ENCODE measurements around the gene RASAL2. TPM values are rescaled to one million over a fixed set of nuclear protein-coding genes. Genes with fewer than 3 reads are reported as not detected.

The RASAL2 gene
- total and polyA plus RNA-seq, 2 of the 13 experiments (the other 11 are each of a cell fraction or from before 2014, with no cell fraction given), result 5.4 to 5.9 TPM

- Histone ChIP-seq H2AFZ (ENCODE audit: low read length) (no peak overlapping the region), H3K4me1 (ENCODE audit: insufficient read depth, low read length) (no peaks in the 10 kb centered on the region), H3K9ac (ENCODE audit: insufficient read depth, low read depth, low read length) (no peak overlapping the region), H3K27me3 (ENCODE audit: control insufficient read depth in 1 of 2, insufficient read depth in 2 of 2, low read length in 2 of 2) (no peaks in the 10 kb centered on the region), H4K20me1 (ENCODE audit: insufficient read depth, low read length) (no peaks in the 10 kb centered on the region), H3K9me3 (ENCODE audit: low read length) (no peaks in the 10 kb centered on the region), H3K27ac (ENCODE audit: extremely low read length, insufficient read depth, low read length) (no peak overlapping the region), H3K36me3 (replicated peaks in 1 of 2; ENCODE audit: control insufficient read depth in 1 of 2, insufficient read depth in 2 of 2, low read length in 2 of 2) (no peaks in the 10 kb centered on the region), H3K4me2 (ENCODE audit: low read depth, low read length) (no peak overlapping the region), H3K4me3 (replicated peaks in 1 of 3; ENCODE audit: insufficient read depth in 1 of 3, low read depth in 2 of 3, low read length in 3 of 3) (no peak overlapping the region), H3K79me2 (ENCODE audit: insufficient read depth, low read length) (no peaks in the 10 kb centered on the region)
- TF ChIP-seq CEBPG (CRISPR knock-in tag; IDR thresholded peaks at IDR 0.05) (no peak), ZNF737 (CRISPR knock-in tag; IDR thresholded peaks at IDR 0.05; ENCODE audit: borderline replicate concordance) (no peak)
- ATAC-seq, result no peak
- POLR2A ChIA-PET, result no interaction called here
- intact Hi-C loops (cut with micrococcal nuclease; ENCODE audit: unreplicated experiment), result no loop called here
- in situ Hi-C loops (cut with HindIII; ENCODE audit: extremely low pct_ligation_motif_present, low pct_unique_long_range_greater_than_20kb), result no loop called here
- FAIRE-seq, result no peak
- no TSS peak for BruUV-seq (replicated peaks)
- whole genome bisulfite sequencing (ENCODE audit: low lambda C conversion rate), result 93% methylated on average over 2 of the region's 2 CpGs
- no peak for DNase-seq (ENCODE audit: low spot score)
- CTCF ChIA-PET (ENCODE audit: low intra/inter-chr PET ratio, low total read pairs), result no interaction called here
Measured at GRCh38 chr1:178161516-178161915, 67.6 kb downstream of the RASAL2 start.

DNA sequence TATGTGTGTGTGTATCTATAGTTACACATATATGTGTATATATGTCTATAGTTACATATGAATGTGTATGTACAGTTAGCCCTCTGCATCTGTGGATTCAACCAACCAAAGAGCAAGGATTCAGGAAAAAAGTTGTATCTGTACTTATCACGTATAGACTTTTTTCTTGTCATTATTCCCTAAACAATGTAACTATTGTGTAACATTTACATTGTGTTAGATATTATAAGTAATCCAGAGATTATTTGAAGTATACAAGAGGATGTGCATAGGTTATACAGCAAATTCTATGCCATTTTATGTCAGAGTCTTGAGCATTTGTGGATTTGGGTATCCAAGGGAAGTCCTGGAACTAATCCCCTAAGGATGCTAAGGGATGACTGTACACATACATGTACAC, 71.3 kb downstream of the RASAL2 start:
- Histone ChIP-seq H3K4me2 (ENCODE audit: low read depth, low read length) (no peak overlapping the region), H3K4me1 (ENCODE audit: insufficient read depth, low read length) (no peaks in the 10 kb centered on the region), H3K9me3 (ENCODE audit: low read length) (no peaks in the 10 kb centered on the region), H3K27ac (ENCODE audit: extremely low read length, insufficient read depth, low read length) (no peak overlapping the region), H3K36me3 (replicated peaks in 1 of 2; ENCODE audit: control insufficient read depth in 1 of 2, insufficient read depth in 2 of 2, low read length in 2 of 2) (no peaks in the 10 kb centered on the region), H2AFZ (ENCODE audit: low read length) (no peak overlapping the region), H3K9ac (ENCODE audit: insufficient read depth, low read depth, low read length) (no peak overlapping the region), H3K79me2 (ENCODE audit: insufficient read depth, low read length) (no peaks in the 10 kb centered on the region), H3K27me3 (ENCODE audit: control insufficient read depth in 1 of 2, insufficient read depth in 2 of 2, low read length in 2 of 2) (no peaks in the 10 kb centered on the region), H3K4me3 (replicated peaks in 1 of 3; ENCODE audit: insufficient read depth in 1 of 3, low read depth in 2 of 3, low read length in 3 of 3) (no peak overlapping the region), H4K20me1 (ENCODE audit: insufficient read depth, low read length) (no peaks in the 10 kb centered on the region)
- no TSS peak for BruUV-seq (replicated peaks)
- ATAC-seq (no peak), DNase-seq (ENCODE audit: low spot score) (no peak), FAIRE-seq (no peak)
- 95% methylated on average over 1 of the region's 1 CpG for WGBS (ENCODE audit: low lambda C conversion rate)
- TF ChIP-seq, protein P1, sequence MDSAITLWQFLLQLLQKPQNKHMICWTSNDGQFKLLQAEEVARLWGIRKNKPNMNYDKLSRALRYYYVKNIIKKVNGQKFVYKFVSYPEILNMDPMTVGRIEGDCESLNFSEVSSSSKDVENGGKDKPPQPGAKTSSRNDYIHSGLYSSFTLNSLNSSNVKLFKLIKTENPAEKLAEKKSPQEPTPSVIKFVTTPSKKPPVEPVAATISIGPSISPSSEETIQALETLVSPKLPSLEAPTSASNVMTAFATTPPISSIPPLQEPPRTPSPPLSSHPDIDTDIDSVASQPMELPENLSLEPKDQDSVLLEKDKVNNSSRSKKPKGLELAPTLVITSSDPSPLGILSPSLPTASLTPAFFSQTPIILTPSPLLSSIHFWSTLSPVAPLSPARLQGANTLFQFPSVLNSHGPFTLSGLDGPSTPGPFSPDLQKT (CRISPR knock-in tag; IDR thresholded peaks at IDR 0.05; ENCODE audit: borderline replicate concordance), result no peak
- peak; percentile 52; the same call in 1 of the 2 replicates for TF ChIP-seq CEBPB (IDR thresholded peaks at IDR 0.05; ENCODE audit: borderline replicate concordance, low read depth, low read length)
- intact Hi-C loops (cut with micrococcal nuclease; ENCODE audit: unreplicated experiment), result no loop called here
- in situ Hi-C loops (cut with HindIII; ENCODE audit: extremely low pct_ligation_motif_present, low pct_unique_long_range_greater_than_20kb), result no loop called here
- POLR2A ChIA-PET, result no interaction called here
- CTCF ChIA-PET (ENCODE audit: low intra/inter-chr PET ratio, low total read pairs), result no interaction called here

All from HepG2 (cell line).